ENCODE results near the gene CEMIP2.

- TF ChIP-seq POLR2A (IDR thresholded peaks at IDR 0.05) = no peak
- no peak for TF ChIP-seq CTCF (IDR thresholded peaks at IDR 0.05)
Observed at GRCh38 chr9:71778085-71778484, 9.8 kb upstream of the CEMIP2 start.

Data from ovary (tissue), 3 donors.